ENCODE results near the gene TMBIM6.
A peak's percentile ranks its signal among the peaks of the same experiment; 100 is the strongest.
"Not testable (repeated sequence)": the region's sequence is repeated elsewhere in the genome, so short reads cannot be mapped to it uniquely, and the experiment has no call there.

The TMBIM6 gene

DNA sequence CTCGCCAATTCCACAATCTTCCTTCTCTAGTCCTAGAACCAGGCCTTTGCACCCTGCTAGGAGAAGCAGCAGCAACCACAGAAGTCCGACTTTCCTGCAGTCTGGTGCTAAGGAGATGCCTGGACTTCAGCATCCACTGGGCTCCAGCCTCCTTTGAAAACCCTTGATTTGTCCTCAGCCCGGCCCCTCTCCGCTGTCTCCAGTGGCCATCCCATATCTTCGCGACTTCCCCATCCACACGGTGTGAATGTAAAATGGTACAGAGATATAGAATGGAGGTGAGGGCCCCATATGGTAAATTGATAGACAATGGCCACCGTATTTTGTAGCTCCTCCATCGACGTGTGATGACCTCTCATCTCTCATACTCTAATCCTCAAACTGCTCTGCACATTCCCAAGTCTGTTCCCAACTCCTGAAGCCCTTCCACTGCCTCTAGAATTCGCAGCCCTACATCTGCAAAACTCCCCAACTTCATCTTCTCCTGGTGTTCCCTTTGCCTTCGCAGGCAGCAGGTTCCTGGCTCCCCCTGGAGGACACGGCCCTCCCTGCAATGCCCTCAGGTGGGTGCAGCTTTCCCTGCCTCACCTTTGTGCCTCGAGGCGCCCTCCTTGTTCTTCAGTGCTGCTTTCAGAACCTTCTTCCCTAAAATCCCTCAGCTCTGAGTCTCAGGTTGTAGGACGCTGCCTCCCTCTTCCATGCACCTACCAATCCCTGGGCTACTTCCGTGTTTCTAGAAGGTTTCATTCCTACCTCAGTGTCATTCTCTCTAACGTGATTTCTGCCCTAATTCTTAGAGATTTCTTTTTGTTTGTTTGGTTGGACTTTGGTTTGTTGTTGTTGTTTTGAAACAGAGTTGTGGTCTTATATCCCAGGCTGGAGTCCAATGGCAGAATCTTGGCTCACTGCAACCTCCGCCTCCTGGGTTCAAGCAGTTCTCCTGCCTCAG lies 36.7 kb downstream of the TMBIM6 start:
- peak; percentile 3 for DNase-seq

DNA sequence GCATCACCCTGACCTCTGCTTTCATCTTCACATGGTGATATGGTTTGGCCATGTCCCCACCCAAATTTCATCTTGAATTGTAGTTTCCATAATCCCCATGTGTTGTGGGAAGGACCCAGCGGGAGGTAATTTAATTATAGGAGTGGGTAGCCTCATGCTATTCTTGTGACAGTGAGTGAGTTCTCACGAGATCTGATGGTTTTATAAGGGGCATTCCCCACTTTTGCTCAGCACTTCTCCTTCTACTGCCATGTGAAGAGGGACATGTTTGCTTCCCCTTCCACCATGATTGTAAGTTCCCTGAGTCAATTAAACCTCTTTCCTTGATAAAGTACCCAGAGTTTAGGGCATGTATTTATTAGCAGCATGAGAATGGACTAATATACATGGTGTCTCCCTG lies 38.2 kb downstream of the TMBIM6 start:
- DNase-seq = no peak

DNA sequence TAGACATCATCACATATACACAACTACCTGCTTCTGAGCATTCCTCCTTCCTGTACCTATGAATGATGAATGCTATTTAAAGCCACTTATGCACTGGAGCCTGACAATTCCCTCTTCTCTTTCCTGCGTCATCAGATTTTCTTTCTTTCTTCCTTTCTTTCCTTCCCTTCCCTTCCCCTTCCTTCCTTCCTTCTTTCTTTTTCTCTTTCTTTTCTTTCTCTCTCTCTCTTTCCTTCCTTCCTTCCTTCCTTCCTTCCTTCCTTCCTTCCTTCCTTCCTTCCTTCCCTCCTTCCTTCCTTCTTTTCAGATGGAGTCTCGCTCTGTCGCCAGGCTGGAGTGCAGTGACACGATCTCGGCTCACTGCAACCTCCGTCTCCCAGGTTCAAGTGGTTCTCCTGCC lies 39.6 kb downstream of the TMBIM6 start:
- not testable (repeated sequence) for DNase-seq

DNA sequence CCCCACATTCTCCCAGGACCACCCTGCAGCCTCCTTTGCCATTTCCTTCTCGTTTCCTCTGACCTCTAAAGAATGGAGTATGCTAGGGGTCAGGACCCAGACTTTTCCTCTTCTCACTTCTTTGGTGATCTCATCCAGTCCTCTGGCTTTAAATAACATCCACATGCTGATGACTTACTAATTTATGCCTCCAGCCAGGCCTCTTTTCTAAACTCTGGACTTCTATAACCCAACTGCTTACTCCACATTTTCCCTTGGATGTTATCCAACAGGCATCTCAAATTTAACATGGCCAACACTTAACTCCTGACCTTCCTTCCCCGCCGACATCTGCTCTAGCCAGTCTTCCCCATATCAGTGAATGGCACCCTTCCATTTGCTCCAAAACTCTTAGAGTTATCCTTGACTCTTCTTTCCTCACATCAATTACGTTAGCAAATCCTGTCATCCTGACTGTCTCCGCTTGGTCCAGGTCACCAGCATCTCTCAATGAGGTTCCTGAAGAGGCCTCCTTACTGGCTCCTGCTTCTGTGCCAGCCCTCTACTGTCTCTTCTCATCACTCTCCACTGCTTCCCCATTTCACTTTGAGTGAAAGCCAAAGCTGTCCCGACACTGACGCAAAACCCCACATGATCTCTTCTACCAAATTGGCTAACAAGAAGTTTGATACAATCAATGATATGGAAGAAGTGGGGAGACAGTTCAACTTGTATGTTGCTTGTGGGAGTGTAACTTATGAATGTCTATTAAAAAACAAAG lies 42.7 kb downstream of the TMBIM6 start:
- DNase-seq = no peak

DNA sequence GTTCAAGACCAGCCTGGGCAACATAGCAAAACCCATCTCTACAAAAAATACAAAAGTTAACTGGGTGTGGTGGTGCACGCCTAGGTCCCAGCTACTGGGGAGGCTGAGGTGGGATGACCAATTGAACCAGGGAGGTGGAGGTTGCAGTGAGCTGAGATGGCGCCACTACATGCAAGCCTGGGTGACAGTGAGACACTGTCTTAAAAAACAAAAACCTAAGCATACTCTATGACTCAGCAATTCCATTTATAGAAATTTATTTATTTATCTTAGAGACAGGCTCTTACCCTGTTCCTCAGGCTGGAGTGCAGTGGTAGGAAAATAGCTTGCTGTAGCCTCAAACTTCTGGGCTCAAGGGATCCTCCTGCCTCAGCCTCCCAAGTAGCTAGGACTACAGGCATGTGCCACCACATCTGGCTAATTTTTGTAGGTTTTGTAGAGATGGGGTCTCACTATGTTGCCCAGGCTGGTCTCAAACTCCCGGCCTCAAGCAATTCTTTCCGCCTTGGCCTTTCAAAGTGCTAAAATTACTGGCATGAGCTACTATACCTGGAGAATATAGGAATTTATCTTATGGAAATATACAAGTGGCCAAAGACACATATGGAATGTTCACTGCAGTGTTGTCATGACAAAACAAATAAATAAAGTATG lies 43.5 kb downstream of the TMBIM6 start:
- no peak for DNase-seq

DNA sequence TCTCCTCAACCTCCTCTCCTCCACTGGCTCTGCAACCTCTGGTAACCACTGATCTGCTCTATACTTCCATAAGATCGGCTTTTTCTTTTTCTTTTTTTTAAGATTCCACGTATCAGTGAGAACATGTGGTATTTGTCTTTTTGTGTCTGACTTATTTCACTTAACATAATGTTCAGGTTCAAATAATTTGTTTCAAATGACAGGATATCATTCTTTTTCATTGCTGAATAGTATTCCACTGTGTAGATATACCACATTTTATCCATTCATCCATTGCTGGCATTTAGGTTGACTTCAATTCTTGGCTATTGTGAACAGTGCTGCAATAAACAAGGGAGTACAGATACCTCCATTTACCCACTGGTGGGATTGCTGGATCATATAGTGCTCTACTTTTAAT lies 46.3 kb downstream of the TMBIM6 start:
- DNase-seq = no peak

DNA sequence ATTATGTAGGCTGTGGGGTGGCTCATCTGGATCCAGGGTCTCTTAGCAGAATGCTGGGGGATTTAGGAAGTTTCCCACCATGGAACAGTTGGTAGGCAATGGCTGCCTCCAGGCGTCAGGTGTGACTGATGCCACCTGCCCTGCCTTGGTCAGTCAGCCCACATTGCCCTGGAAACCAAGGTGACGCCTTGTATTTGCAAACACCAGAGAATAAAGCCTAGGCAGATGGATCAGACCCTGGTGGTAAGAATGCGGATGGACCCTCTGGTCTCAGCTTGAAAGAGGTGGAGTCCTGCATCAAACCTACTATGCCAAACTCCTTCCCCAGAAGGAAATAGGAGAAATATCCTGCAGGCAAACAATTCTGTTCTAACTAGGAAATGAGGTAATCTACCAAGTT lies 48.6 kb downstream of the TMBIM6 start:
- peak; percentile 62 for DNase-seq

DNA sequence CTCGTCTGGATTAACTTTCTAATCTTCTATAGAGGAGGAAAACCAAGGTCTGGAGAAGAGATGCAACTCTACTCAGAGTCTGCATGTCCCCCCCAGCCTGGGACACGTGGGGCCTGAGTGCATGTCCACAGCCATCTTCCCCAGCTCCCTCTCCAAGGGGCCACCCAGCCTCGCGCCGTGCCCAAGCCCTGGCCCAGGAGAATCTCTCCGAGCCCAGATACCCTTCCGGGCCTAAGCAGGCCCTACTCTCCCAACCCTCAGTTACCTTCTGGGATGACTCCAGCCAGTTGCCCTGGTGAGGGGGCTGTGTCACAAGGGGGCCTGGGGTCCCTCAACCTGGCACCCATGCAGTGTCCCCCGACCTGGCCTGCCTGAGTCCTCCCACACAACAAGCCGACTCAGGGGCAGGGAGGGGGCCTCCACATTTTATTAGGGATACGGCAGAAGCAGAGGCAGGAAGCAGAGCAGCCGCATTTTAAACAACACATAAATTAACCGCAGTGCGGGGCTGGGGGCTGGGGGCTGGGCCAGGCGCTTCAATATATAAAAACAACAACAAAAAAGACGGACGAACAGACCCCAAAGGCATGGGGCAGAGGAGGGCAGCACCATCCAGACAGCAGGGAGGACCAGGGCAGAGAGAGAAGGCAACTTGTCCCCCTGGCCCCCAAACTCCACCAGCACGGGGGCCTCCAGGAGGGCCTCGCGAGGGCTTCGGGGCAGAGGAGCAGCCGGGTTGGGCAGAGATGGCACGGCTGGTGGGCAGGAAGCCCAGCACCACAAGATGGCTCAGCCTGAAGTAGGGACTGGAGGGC lies 49.6 kb downstream of the TMBIM6 start:
- no peak for DNase-seq

DNA sequence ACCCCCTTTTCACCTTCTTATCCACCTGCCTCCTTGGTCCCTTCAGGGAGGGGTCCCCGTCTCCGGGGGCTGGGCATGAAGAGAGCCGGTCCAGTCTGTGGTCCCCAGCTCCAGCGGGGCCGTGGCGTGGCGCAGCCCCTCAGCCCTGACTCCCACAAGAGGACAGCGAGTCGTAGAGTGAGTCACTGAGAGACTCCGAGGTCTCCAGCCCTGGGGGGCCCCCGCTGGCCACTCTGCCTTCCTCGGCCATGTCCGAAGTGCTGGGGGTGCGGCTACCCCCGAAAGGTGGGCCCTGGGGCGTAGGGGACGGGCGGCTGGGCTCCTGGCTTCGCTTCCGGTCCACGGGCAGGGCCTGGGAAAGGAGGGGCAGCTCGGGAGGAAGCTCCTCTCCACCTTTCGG lies 50.3 kb downstream of the TMBIM6 start:
- DNase-seq = no peak

DNA sequence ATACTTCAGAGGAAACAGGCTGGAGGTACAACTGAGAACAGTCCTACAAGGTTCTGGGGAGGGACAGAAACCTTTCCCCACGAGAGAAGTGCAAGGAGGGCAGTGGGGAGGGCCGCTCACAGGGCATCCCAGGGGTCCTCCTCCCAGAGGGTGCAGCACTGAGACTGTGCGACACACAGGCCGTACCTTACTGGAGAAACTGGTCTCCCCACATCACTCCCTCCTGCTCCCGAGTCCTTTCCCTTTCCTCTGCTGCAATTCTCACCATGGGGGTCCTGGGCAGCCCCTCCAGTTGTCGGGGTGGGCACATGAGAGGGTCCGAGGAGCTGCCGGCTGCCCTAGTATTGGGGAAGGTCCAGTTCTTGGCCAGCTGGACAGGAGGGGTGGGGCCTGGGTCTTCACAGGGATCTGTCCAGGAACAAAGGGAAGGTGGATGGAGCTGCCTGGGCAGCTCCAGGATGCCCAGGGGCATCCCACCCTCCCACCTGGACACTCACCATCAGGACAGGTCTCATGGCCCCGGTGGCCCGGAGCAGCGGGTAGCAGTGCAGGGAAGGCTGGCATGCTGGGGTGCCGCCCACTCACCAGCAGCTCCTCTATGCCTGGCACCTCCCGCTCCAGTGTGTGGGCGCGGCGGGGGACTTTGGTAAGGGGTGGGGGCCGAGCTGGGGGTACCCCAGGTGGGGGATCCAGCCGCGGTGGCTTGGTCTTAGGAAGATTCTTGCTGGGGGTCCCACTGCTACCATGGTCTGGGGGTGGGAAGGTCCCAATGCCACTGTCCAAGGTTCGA lies 51.0 kb downstream of the TMBIM6 start:
- DNase-seq = no peak

DNA sequence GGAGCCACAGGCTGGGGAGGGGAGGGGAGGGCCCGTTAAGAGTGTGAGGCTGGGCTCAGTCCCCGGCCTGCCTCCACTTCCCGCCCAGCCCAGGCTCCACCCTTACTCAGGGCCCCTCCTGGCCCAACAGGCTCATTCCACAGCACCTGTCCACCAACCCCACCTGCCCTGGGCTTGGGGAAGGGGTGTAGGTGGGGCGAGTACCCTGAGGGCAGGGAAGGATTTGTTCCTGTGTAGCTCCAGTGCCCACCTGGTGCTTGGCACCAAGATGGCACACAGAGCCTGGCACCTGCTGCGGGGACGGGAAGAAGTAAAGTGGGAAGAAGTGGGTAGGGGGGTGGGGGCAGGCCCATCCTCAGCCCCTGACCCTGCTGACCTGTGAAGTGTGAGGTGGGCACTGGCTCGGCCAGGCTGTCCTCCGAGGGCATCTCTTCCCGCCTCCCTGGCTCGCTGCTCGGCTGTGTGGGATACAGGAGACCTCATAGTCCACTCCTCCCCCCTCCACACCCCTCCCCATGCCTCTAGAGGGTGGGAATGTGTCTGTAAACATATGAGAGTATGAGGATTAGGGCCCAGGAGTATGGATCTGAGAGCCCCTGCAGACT lies 51.7 kb downstream of the TMBIM6 start:
- DNase-seq = no peak

DNA sequence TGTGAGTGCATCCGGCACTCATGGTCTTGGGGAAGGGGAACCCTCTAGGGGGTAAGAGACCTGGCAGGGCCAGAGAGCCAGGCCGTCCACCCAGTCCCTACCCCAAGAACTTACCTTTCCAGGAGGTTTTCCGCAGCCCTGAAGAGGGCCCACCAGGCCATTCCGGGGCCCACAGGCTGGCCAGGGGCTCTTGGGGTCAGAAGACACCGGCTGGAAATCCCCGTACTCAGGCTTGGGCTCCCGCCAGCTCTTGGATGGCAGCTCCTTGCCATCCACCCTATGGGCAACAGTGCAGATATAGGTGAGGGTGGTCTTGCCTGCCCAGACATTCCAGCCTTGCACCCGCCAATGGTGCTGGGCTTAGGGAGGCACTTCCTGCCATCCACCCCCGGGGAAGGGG lies 52.3 kb downstream of the TMBIM6 start:
- no peak for DNase-seq

DNA sequence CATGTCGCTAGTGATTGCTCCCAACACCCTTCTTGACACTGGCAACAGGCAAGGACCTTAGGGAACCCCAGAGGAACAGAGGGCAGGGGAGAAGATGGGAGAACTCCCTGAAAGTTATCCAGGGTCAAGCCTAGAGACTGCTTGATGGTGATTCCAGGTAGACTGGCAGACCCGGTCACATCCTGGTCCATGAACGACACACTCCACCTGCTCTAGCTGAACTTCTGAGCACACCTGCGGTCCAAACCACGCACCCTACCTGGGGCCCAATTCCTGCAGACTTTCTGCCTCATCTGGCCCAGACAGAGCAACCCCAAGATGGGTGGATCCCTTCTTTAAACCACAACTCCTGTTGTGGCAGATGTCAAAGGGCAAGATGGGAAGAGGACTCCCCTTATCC lies 52.7 kb downstream of the TMBIM6 start:
- DNase-seq = no peak

DNA sequence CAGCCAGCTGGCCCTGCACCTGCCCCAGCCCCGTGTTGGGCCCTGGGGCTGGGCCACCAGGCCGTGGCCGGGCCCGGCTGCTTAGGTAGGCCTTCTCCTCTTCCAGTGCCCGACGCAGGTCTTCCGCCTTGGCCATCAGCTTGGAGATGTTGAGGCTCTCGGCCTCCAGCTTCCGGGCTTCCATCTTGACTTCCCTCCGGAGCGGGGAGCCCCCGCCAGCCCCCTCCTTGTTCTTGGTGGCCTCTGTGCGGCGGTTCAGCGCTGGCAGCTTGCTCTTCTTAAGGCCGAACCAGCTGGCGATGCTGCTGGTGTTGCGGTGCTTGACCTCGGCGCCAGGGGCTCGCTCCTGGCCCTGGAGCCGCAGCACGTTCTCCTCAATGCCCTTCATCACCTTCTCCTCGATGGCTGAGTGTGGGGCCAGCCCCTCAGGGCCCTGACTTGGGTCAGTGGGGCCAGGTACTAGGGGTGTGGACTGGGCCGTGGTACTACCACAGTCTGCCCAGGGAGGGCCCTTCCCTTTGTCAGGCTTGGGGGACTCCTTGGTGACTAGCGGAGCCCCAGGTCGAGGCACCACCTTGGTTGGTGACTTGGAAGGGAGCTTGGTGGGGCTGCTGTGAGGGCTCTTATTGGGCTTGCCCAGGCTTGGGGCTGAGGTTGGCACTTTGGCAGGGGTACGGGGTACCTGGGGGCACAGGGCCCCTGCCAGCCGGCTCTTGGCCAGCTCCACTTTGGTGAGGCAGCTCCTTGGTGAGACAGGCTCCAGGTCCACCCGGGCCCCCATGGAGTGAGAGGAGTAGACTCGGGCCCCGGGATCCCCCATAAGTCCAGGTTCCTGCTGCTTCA lies 53.7 kb downstream of the TMBIM6 start:
- no peak for DNase-seq

DNA sequence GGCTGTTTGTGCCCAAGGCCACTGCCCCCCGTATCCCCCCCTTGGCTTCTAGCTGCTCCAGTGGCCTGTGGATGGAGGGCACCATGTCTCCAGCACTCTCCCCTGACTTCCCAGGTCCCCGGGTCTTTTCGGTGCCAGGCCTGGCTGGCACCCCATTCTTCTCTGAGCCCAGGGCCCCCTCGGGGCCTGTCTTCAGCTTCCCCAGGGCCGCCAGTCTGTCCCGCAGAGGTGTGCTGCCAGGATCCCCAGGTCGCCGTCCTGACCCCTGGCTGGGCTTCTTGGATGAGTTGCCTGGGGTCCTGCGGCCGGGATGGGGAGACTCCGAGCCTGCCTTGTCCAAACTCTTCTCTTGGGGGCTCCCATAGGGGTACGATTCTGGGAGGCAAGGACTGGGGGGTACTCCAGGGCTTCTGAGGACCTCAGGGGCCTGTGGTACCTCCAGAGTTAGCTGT lies 54.3 kb downstream of the TMBIM6 start:
- no peak for DNase-seq

DNA sequence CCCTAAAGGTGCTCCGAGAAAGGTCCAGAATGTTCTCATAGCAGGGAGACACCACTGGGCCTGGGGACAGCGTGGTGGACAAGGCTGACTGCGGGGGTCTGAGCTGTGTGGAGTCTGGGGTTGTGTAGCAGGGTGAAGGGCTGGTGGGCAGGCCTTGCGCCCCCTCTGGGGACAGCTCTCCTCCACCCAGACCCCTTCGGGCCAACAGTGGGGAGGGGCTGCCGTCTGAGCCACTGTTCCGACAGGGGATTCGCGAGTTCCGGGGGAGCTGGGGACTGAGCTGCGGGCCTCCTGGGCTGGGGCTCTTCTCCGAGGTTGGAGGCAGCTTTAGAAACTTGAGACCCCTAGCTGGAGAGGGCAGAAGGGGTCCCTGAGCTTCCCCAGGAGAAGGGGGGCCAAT lies 54.8 kb downstream of the TMBIM6 start:
- no peak for DNase-seq

DNA sequence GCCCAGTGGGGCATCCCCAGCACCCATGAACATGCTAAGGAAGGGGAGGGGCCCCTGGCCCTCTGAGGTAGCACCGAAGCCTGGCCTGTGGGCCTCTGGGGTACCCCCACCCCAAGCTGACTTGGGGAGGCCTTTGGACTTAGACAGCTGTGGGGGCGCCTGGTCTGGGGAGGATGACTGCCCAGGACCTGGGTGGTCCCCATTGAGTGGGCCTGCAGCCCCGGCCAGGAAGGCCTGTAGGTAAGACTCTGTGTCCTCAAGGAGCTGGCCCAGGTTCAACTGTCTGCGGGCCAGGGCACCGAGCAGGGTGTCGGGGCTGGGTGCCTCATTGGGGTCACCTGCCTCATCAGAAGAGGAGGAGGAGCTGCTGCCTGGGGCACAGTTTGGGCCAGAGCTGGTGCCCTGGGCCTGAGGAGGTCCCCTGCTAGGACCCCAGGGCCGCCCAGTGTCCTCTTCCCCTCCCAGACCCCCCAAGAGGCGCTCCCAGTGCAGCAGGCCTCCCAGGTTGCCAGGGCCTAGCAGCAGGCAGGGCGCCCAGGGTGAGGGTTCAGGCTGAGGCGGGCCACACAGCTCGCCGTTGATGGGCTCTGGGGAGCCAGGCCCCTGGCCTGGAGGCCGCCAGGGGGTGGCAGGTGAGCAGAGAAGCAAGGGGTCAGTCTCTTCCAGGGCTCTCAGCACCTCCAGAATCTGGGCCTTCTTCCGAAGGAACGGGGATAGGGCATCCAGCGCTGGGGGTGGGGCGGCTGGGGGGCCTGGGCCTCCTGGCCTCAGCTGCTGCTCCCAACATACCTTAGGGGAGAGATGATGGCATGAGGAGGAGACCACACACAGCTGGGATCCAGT lies 55.5 kb downstream of the TMBIM6 start:
- DNase-seq = no peak

DNA sequence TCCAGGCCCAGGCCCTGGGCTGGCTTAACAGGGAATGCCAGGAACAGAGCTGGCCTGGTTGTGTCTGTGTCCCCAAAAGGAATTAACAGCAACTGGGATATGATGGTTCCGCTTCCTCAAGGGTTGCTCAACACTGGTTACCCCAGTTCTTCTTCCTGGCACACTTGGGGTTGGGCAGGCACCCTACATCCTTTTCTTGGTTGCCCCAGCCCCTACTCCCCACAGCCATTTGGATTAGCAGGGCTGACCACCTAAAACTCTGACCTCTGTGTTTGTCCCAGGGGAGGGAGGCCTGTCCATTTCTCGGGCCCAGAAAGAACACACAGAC lies 56.1 kb downstream of the TMBIM6 start:
- DNase-seq = no peak

DNA sequence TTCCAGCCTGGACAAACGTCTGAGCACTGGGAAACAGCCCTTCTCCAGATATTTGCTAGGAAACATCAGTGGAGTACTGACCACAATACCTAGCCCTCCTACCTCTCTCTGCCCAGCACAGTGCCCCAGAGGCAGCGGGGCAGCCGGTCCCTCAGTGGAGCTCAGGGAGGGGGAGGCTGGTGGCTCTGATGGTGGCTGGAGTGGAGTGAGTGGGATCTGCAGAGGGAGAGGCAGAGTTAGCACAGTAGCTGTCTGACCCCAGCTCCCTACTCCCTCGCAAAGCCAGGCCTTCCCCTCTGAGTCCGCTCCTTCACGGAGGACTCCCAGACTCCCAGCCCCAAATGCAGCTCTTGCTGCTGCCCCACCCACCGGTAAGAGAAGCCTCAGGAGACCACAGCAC lies 56.9 kb downstream of the TMBIM6 start:
- no peak for DNase-seq

DNA sequence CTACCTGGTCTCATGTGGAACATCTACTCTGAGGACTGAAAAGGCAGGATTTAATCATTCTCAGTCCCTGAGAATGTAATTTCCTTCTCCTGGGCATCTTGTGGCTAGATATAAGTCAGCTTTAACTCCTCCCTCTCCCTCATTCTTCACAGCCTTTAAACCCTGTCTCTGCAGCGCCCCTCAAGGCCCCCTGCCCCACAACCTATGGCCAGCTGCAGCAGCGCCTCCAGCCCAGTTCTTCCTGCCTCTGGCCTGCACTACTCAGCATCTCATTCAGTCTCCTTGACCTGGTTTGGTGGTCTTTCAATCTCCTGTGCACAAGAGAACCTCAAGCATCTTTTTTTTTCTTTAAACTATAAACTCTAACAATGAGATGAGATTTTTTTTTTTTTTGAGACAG lies 57.6 kb downstream of the TMBIM6 start:
- no peak for DNase-seq

Measured in NCI-H774 (cell line).